NCI-H1092 (cell line): Measurements from ENCODE around the gene WBP4.
"Not testable (repeated sequence)": the region's sequence is repeated elsewhere in the genome, so short reads cannot be mapped to it uniquely, and the experiment has no call there.

Source experiments
- DNase-seq: peaks from one replicate; lab custom pipeline; 2025; lab: John Stamatoyannopoulos, UW

Gene WBP4

GRCh38 chr13:41079725-41080124, 18.4 kb downstream of the WBP4 start:
- DNase-seq, result no peak

- DNase-seq, result no peak
These were observed 24.8 kb downstream of the WBP4 start for GRCh38 chr13:41085961-41086585.

- DNase-seq, result not testable (repeated sequence)
These were observed 34.4 kb downstream of the WBP4 start for GRCh38 chr13:41095681-41096080.

- no peak for DNase-seq
These were observed 37.5 kb downstream of the WBP4 start for GRCh38 chr13:41098761-41099160.

GRCh38 chr13:41099986-41100385, 38.7 kb downstream of the WBP4 start:
- no peak for DNase-seq

- no peak for DNase-seq
These were observed 45.8 kb downstream of the WBP4 start for GRCh38 chr13:41107104-41107571.

- DNase-seq, result no peak
These were observed 46.3 kb downstream of the WBP4 start for GRCh38 chr13:41107584-41108014.

GRCh38 chr13:41111454-41111853, 50.1 kb downstream of the WBP4 start:
- DNase-seq, result no peak

GRCh38 chr13:41117869-41118268, 56.6 kb downstream of the WBP4 start:
- no peak for DNase-seq

GRCh38 chr13:41122838-41123237, 61.5 kb downstream of the WBP4 start:
- no peak for DNase-seq

- DNase-seq, result no peak
These were observed 66.4 kb downstream of the WBP4 start for GRCh38 chr13:41127701-41128100.

- no peak for DNase-seq
These were observed 69.0 kb downstream of the WBP4 start for GRCh38 chr13:41130356-41130755.

- not testable (repeated sequence) for DNase-seq
These were observed 69.9 kb downstream of the WBP4 start for GRCh38 chr13:41131189-41131588.

- not testable (repeated sequence) for DNase-seq
These were observed 70.6 kb downstream of the WBP4 start for GRCh38 chr13:41131660-41132511.

GRCh38 chr13:41132512-41133152, 71.3 kb downstream of the WBP4 start, which contains the start of gene KBTBD6:
Gene KBTBD6, minus strand, starts transcription at chr13:41132802. Its CDS starts 291 bp downstream, at chr13:41132511.
- peak; percentile 95 for DNase-seq
